ENCODE data around the gene JADE2. TPM values are rescaled to one million over a fixed set of nuclear protein-coding genes. Genes with fewer than 3 reads are reported as not detected.
A peak's percentile ranks its signal among the peaks of the same experiment; 100 is the strongest.

The JADE2 gene
- total RNA-seq, 1 donor from 2014 or later: 3.0 TPM

DNA sequence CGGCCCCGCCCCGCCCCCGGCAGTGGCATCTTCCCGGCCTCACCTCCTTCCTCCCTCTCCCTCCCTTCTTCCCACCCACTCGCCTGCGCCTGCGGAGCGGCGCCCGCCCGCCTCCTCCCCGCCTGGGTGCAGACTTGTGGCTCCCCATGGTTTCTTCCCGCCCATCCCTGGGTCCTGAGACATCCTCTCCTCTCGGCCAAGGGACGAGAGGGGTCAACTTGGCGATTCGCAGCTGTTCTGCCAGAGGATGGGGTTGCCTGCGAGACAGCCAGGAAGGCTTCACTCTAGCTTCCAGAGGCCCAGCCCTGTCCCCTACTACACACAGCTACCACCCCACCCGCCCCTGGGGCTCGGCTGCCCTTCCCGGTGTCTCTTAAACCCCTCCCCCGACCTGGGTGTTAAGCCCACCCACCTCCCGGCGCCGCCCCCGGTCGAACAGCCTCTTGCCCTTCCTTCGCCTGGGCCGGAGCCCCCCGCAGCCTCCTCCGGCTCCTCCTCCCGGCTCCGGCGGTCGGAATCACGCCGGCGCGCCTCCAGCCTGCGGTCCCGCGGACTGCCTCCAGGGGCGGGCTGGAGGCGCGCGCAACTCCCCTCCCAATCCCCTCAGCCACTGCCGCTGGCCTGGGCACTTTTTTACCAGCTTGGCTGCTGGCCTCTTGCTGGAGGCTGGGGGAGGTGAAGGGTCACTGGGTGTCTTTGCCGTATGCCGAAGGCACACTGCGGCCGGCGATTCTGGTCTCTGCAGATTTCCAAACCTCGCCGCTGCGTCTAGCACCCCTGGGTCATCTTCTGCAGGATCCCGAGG is 1.9 kb downstream of the JADE2 start:
- Mint-ChIP-seq H3K27me3 (ENCODE audit: unreplicated experiment) (peaks cover 5% of the 10 kb centered on the region), H3K4me3 (ENCODE audit: unreplicated experiment) (peak overlapping the region; percentile 90), H3K36me3 (ENCODE audit: low read depth, unreplicated experiment) (peaks cover 4% of the 10 kb centered on the region), H3K4me1 (ENCODE audit: unreplicated experiment) (peaks cover 4% of the 10 kb centered on the region), H3K9me3 (ENCODE audit: unreplicated experiment) (no peaks in the 10 kb centered on the region), H3K27ac (ENCODE audit: unreplicated experiment) (no peak overlapping the region)
- DNase-seq (ENCODE audit: low spot score): peak; percentile 88
- TF ChIP-seq CTCF (IDR thresholded peaks at IDR 0.05; ENCODE audit: unreplicated experiment): peak; percentile 78

DNA sequence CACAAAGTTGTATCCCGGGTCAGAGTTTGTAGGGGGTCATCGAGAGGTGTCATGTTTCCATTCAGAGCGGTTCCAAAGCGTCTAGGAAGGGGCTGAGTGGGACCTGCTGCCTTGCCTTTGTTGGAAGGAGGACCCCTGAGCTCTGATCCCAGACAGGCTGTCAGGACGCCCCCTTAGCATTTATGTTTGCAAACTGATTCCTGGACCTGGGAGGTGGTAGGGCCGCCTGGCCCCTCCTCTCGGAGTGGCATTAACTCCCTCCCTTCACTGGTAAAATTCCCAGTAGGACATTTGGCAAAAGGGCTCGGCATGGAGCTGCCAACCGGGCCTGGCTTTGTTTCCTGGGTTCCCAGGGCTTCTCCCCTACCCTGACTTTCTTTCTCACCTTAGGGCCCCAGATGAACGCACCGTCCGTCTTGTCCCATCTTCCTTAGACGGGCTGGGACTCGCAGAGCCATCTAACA is 2.5 kb downstream of the JADE2 start:
- no peak for DNase-seq (ENCODE audit: low spot score)
- Mint-ChIP-seq H3K9me3 (ENCODE audit: unreplicated experiment) (no peaks in the 10 kb centered on the region), H3K36me3 (ENCODE audit: low read depth, unreplicated experiment) (peaks cover 4% of the 10 kb centered on the region), H3K4me1 (ENCODE audit: unreplicated experiment) (peaks cover 4% of the 10 kb centered on the region), H3K4me3 (ENCODE audit: unreplicated experiment) (peak overlapping the region; percentile 84), H3K27me3 (ENCODE audit: unreplicated experiment) (peaks cover 5% of the 10 kb centered on the region), H3K27ac (ENCODE audit: unreplicated experiment) (no peak overlapping the region)
- TF ChIP-seq CTCF (IDR thresholded peaks at IDR 0.05; ENCODE audit: unreplicated experiment): no peak

DNA sequence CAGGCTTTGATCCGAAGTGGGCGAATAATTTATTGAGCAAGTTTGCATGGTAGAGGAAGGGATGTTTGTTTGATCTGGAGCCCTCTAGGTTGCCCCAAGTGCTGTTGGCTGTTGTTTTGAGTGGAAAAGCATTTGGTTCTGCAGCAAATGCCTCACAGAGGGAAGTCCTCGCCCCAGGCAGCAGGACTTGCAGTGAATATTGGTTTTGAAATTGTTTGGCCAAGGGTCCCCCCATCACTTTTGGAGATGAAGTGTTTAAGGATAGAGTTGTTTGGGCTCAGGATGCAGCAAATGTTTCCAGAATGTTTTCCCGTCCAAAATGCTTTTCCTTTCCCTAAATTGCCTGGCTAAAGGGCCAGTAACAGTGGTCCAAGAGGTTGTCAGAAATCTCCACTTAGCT is 3.1 kb downstream of the JADE2 start:
- Mint-ChIP-seq H3K9me3 (ENCODE audit: unreplicated experiment) (no peaks in the 10 kb centered on the region), H3K4me1 (ENCODE audit: unreplicated experiment) (peaks cover 4% of the 10 kb centered on the region), H3K27me3 (ENCODE audit: unreplicated experiment) (peaks cover 5% of the 10 kb centered on the region), H3K27ac (ENCODE audit: unreplicated experiment) (no peak overlapping the region), H3K4me3 (ENCODE audit: unreplicated experiment) (peak overlapping the region; percentile 47), H3K36me3 (ENCODE audit: low read depth, unreplicated experiment) (peaks cover 3% of the 10 kb centered on the region)
- no peak for TF ChIP-seq CTCF (IDR thresholded peaks at IDR 0.05; ENCODE audit: unreplicated experiment)
- no peak for DNase-seq (ENCODE audit: low spot score)

DNA sequence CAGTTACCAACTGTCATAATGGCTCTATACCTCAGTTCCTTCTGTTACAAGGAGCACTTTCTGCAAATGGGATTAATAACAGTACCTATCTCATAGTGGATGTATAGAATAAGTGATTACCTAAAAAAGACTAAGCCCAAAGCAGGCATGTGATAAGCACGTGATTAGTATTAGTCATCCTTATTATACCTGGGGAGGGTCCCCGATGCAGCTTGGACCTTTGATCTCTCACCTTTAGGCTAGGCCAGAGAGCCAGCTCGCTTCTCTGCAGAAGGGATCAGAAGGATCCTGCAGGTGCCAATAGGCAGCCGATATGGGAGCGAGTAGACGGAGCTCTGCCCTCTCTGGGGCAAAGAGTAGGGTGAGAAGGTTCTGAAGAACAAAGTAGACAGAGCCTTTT is 4.0 kb downstream of the JADE2 start:
- Mint-ChIP-seq H3K4me3 (ENCODE audit: unreplicated experiment) (no peak overlapping the region), H3K27me3 (ENCODE audit: unreplicated experiment) (peaks cover 5% of the 10 kb centered on the region), H3K4me1 (ENCODE audit: unreplicated experiment) (no peaks in the 10 kb centered on the region), H3K27ac (ENCODE audit: unreplicated experiment) (no peak overlapping the region), H3K9me3 (ENCODE audit: unreplicated experiment) (no peaks in the 10 kb centered on the region), H3K36me3 (ENCODE audit: low read depth, unreplicated experiment) (no peaks in the 10 kb centered on the region)
- TF ChIP-seq CTCF (IDR thresholded peaks at IDR 0.05; ENCODE audit: unreplicated experiment): no peak
- DNase-seq (ENCODE audit: low spot score): no peak

Measured in endothelial cell (in vitro differentiated cells).